BJ (cell line): ENCODE data around the gene NRP1. TPM values are rescaled to one million over a fixed set of nuclear protein-coding genes. Genes with fewer than 3 reads are reported as not detected.
A peak's percentile ranks its signal among the peaks of the same experiment; 100 is the strongest.

Experiments used
- CTCF ChIA-PET: fragments of 350-600 bp; formaldehyde crosslinking; extraction: SDS; loops from one replicate; lab custom pipeline; 2021; ENCODE audit warnings: antibody characterized with exemption, inconsistent platforms; lab: Yijun Ruan, JAX
- POLR2A ChIA-PET: fragments of 300-600 bp; sonication (Branson Sonifier 250); formaldehyde crosslinking; extraction: SDS; loops from one replicate; lab custom pipeline; 2021; ENCODE audit warnings: antibody characterized with exemption; lab: Charles Lee
- DNase-seq: peaks from one replicate; pipeline ENCODE4 v3.0.0-alpha.2; 2011; ENCODE audit warnings: low read depth
- H3K27me3 ChIP-seq: 2 replicates; pipeline ENCODE4 v1.6.0; 2011; ENCODE audit warnings: low read length; ENCODE audit not compliant: control insufficient read depth, insufficient read depth
- H3K36me3 ChIP-seq: 2 replicates; pipeline ENCODE4 v1.5.1; 2011; ENCODE audit warnings: low read length; ENCODE audit not compliant: control insufficient read depth, insufficient read depth
- H3K4me3 ChIP-seq: 2 replicates; pipeline ENCODE4 v1.5.1; 2011; ENCODE audit warnings: low read depth, mild to moderate bottlenecking, control low read depth, low read length
- polyA plus RNA-seq: library from polyadenylated mRNA; depleted of rRNA; stranded (reverse); fragments of >200 nt; gene quantifications from 2 replicates; pipeline ENCODE4 v1.2.3, GENCODE V29; 2011
- TF ChIP-seq, protein P1 (sequence below): IDR thresholded peaks from 2 replicates; pipeline ENCODE4 v1.5.1; 2011; ENCODE audit warnings: low read depth, mild to moderate bottlenecking, control low read depth, inconsistent platforms, low read length, moderate library complexity; ENCODE audit not compliant: insufficient read depth

The NRP1 gene
- polyA plus RNA-seq, 1 experiment = 141 TPM

DNA sequence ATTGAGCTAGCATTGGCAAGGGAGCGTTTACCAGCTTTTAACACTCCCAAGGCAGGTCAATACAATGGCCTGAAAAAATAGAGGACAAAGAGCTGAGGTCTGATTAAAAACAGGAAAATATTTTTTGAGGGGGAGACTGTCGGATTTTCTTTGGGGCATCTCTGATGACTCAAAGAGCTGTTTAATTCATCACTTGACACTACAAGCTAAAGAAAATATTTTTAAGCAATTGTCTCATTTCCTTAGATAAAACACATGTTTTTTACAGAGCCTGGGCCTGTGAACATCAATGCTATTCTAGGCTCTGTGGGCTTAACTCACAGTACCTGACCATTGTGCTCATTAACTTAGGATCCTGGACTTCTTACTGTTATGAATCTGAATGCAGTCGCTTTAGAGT is 100.8 kb downstream of the NRP1 start:
- DNase-seq = no peak
- H3K36me3 ChIP-seq = no peaks in the 10 kb centered on the region
- TF ChIP-seq, protein P1, sequence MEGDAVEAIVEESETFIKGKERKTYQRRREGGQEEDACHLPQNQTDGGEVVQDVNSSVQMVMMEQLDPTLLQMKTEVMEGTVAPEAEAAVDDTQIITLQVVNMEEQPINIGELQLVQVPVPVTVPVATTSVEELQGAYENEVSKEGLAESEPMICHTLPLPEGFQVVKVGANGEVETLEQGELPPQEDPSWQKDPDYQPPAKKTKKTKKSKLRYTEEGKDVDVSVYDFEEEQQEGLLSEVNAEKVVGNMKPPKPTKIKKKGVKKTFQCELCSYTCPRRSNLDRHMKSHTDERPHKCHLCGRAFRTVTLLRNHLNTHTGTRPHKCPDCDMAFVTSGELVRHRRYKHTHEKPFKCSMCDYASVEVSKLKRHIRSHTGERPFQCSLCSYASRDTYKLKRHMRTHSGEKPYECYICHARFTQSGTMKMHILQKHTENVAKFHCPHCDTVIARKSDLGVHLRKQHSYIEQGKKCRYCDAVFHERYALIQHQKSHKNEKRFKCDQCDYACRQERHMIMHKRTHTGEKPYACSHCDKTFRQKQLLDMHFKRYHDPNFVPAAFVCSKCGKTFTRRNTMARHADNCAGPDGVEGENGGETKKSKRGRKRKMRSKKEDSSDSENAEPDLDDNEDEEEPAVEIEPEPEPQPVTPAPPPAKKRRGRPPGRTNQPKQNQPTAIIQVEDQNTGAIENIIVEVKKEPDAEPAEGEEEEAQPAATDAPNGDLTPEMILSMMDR = no peak
- no peaks in the 10 kb centered on the region for H3K27me3 ChIP-seq
- H3K4me3 ChIP-seq = no peak overlapping the region
- ChIA-PET CTCF (no interaction called here), POLR2A (interaction anchor here (0.6 kb wide), 1 partner anchor 41 kb away, joined by 3 read pairs; no protein-coding TSS in a partner anchor)

DNA sequence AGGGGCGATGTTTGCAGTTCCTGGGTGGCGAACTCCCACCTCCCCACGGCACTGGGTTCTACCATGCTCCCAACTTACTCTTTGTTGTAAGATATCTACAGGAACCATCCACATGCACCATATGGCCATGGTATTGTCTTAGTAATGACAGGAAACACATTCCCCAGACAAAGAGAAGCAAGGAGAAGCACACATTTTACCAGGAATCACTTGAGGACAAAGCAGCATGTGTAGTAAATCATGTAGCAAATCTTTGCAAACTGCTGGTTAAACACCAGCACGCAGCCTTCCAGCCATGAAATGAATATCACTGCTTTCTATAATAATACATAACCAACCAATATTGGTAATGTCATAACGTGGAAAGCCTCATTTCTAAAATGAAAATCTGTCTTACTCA is 101.2 kb downstream of the NRP1 start:
- H3K36me3 ChIP-seq = no peaks in the 10 kb centered on the region
- DNase-seq = no peak
- H3K4me3 ChIP-seq = no peak overlapping the region
- H3K27me3 ChIP-seq = no peaks in the 10 kb centered on the region
- TF ChIP-seq, protein P1 = no peak
- CTCF ChIA-PET = no interaction called here
- POLR2A ChIA-PET = interaction anchor here (0.6 kb wide), 1 partner anchor 40 kb away, joined by 3 read pairs; no protein-coding TSS in a partner anchor

DNA sequence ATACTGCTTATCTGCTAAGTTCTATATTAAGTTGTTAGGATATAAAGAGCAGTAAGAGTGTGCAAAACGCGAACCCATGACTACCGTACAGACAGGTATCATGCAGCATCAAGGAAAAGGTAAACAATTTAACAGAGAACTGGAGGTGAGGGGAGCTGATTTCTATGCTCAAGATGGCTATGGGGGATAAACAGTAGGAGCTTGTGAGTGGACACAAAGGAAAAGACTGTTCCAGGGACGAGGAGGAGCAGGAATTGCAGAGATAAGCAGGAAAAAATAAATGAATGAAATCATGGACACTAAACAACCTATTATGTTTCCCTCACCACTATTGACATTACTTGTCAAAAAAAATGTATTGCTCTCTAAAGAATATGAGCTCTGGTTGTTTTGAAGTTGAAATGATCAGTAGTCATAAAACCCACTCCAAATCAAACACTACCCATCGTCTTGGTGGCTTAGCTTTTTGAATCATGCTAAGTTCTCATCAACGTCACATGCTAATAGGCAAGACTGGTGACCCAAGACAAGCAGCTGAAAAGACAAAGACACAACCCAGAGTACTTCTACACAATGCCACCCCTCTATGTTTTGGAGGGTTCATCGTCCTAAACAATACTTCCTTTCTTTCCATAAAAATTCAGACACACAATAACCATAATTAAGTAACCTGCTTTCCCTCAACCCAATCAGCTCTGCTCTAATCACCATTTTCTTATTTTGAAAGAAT is 102.7 kb downstream of the NRP1 start:
- H3K4me3 ChIP-seq = no peak overlapping the region
- TF ChIP-seq, protein P1 = no peak
- POLR2A ChIA-PET = no interaction called here
- CTCF ChIA-PET = interaction anchor here (0.9 to 1.2 kb wide), 4 partner anchors 8 to 38 kb away, joined by 3 to 4 read pairs (median 4); no protein-coding TSS in a partner anchor
- 0 out of 2 replicates have a peak, but pooled peaks cover 2% of the 10 kb centered on the region for H3K36me3 ChIP-seq
- DNase-seq = no peak
- H3K27me3 ChIP-seq = no peaks in the 10 kb centered on the region

DNA sequence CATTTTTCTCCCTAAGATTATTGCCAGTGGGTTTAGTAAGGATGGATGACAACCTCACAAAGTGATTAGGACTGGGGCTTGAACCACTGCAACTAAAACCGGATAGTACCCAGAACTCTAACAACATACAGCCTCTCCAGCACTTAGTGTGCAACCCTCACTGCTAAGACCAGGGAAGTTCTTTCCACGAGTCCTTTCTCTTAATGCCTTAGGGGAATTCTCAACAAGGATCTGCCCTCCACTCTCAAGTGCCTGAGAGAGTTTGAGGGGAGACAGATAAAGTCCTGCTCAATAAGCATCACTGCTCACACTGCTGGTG is 104.6 kb downstream of the NRP1 start:
- no peak for DNase-seq
- H3K36me3 ChIP-seq = peaks cover 9% of the 10 kb centered on the region
- POLR2A ChIA-PET = no interaction called here

DNA sequence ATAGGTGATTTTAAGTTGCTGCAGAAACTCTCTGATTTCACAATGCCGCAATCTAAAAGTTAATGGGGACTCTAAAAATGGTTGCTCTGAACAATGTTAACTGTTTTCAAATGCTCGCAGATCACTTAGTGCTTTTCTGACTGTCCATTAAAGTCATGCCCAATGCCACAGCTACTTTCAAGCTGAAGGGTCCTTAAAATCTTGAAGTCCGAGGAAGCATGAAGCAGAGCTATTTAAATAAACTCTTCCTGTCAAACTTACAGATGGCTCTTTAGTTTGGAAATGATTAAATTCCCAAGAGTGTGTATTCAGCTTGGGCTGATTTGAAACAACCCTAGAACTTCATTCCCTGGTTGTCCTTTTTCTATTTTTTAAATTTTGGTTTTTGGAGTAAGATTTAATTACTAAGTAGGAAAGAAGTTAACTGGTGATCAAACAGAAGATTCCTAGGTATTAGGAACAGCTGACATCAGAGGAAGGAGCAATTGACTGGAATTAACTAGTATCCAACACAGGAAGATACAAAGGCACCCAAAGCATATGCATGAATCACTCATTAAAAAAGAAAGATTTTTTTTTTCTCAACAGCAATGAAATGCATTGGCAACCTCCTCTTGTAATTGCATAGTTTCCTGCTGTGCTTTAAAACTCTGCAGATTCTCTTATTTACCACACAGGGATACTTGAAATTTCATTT is 105.1 kb downstream of the NRP1 start:
- Histone ChIP-seq H3K27me3 (no peaks in the 10 kb centered on the region), H3K4me3 (no peak overlapping the region), H3K36me3 (peaks cover 10% of the 10 kb centered on the region)
- CTCF ChIA-PET = no interaction called here
- DNase-seq = peak; percentile 46
- TF ChIP-seq, protein P1 = no peak
- POLR2A ChIA-PET = no interaction called here

More for the DNA sequence above, 104.6 kb downstream of the NRP1 start:
- TF ChIP-seq, protein P1 = no peak
- CTCF ChIA-PET = no interaction called here
- Histone ChIP-seq H3K4me3 (no peak overlapping the region), H3K27me3 (no peaks in the 10 kb centered on the region)
